Duodenal mucosa (tissue), 2 donors: ENCODE data around the gene RSBN1L.

Source experiments
- H3K27ac ChIP-seq: one replicate; pipeline ENCODE4 v1.7.0; 2013; ENCODE audit warnings: low read depth, low read length
- H3K27me3 ChIP-seq, 2 donors: one replicate each; pipeline ENCODE4 v1.7.0; 2013; ENCODE audit warnings: low read length in 2 of 2, control low read depth in 1 of 2; ENCODE audit not compliant: insufficient read depth in 2 of 2, control insufficient read depth in 1 of 2
- H3K36me3 ChIP-seq, 2 donors: one replicate each; pipeline ENCODE4 v1.7.0; 2013; ENCODE audit warnings: low read length in 2 of 2, control low read depth in 1 of 2; ENCODE audit not compliant: insufficient read depth in 2 of 2, control insufficient read depth in 1 of 2
- H3K4me1 ChIP-seq, 2 donors: one replicate each; pipeline ENCODE4 v1.7.0; 2013; ENCODE audit warnings: low read length in 2 of 2, control low read depth in 1 of 2; ENCODE audit not compliant: insufficient read depth in 2 of 2, control insufficient read depth in 1 of 2
- H3K4me3 ChIP-seq, 2 donors: one replicate each; pipeline ENCODE4 v1.7.0; 2013; ENCODE audit warnings: low read length in 2 of 2, low read depth in 1 of 2
- H3K9ac ChIP-seq, 2 donors: one replicate each; pipeline ENCODE4 v1.7.0; 2013; ENCODE audit warnings: low read length in 2 of 2, low read depth in 1 of 2
- H3K9me3 ChIP-seq, 2 donors: one replicate each; pipeline ENCODE4 v1.7.0; 2013; ENCODE audit warnings: low read length in 2 of 2, control low read depth in 1 of 2; ENCODE audit not compliant: control insufficient read depth in 1 of 2

The RSBN1L gene

DNA sequence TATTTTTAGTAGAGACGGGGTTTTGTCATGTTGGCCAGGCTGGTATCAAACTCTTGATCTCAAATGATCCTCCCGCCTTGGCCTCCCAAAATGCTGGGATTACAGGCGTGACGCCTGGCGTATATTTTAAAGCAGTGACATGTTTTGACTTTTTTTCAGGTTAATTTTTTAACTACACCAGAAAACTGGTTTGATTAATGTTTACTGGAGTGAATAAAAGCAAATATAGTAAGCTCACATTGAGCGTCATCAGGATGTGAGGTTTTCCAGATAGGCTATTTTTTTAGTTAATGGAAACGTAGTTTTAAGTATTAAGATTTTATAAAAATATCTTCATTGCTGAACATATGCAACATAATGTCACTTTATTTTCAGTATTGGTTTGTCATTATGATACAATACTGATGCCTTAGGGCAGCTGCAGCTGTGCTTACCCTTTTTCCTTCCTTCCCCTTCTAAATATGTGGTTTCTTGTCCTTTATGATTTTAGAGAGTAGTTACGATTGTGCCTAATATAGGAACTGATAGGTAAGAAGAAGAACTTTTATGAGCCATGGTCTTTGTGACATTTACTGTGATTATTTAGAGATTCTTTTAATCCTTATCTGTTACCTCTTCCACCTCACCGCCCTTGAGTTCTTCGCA lies 64.7 kb downstream of the RSBN1L start:
- no peaks in the 10 kb centered on the region for H3K27me3 ChIP-seq
- peaks cover 0 to 3% of the 10 kb centered on the region in 2 donors for H3K36me3 ChIP-seq
- peaks cover 0 to 15% of the 10 kb centered on the region in 2 donors for H3K4me1 ChIP-seq
- no peak overlapping the region for H3K27ac ChIP-seq
- H3K9me3 ChIP-seq: no peaks in the 10 kb centered on the region
- H3K9ac ChIP-seq: no peak overlapping the region
- H3K4me3 ChIP-seq: no peak overlapping the region

DNA sequence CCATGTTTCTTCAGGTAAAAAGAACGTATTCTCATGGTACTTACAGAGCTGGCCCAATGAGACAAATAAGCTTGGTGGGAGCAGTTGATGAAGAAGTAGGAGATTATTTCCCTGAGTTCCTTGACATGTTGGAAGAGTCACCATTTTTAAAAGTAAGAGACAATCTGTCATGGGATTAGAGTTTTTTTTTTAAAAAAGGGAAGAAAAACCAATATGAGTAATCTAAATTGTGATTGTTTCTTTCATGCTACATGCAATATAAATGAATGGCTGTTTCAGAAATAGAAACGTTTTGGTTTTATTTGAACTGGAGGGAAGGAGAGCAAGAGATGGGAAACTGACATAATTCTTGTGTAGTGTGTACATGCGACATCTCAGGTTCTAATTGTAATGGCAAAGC lies 69.2 kb downstream of the RSBN1L start:
- Histone ChIP-seq H3K9ac (no peak overlapping the region), H3K36me3 (peaks cover 4 to 10% of the 10 kb centered on the region in 2 donors), H3K27ac (no peak overlapping the region), H3K4me3 (no peak overlapping the region), H3K27me3 (no peaks in the 10 kb centered on the region), H3K9me3 (no peaks in the 10 kb centered on the region), H3K4me1 (peaks cover 0 to 18% of the 10 kb centered on the region in 2 donors)

DNA sequence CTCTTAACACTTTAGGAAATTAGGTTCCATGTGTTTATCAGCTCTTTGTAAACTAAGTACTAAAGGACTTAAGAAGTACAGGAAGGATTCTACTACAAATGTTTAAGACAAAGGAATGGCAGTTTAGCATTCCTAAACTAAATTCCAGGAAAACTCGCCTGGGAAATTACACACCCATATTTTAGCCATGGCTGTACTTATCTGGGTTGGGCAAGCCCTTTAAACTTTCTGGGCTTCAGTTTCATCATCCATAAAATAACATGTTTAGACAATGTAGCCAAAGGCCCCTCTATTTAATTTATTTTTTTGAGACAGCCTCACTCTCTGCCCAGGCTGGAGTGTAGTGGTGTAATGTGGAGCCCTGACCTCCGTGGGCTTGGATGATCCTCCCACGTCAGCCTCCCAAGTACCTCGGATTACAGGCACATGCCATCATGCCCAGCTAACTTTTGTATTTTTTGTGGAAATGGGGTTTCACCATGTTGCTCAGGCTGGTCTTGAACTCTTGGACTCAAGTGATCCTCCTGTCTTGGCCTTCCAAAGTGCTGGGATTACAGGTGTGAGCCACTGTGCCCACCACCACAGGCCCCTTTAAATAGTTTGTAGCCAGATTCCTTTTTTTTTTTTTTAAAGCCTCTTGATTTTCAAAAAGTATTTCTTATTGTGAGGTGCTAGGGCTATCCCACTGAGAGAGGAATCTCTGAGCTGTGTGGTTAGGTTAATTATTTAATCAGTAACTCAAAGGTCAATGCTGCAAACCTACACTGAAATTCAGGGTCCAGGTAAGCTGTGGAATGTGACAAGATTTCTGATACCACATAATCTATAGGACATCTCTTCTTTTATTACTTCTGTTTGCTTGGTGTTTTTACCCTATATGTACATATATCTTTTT lies 69.9 kb downstream of the RSBN1L start:
- Histone ChIP-seq H3K9ac (no peak overlapping the region), H3K9me3 (no peaks in the 10 kb centered on the region), H3K27me3 (no peaks in the 10 kb centered on the region), H3K27ac (no peak overlapping the region), H3K36me3 (peaks cover 4 to 10% of the 10 kb centered on the region in 2 donors), H3K4me3 (no peak overlapping the region), H3K4me1 (peaks cover 0 to 18% of the 10 kb centered on the region in 2 donors)

DNA sequence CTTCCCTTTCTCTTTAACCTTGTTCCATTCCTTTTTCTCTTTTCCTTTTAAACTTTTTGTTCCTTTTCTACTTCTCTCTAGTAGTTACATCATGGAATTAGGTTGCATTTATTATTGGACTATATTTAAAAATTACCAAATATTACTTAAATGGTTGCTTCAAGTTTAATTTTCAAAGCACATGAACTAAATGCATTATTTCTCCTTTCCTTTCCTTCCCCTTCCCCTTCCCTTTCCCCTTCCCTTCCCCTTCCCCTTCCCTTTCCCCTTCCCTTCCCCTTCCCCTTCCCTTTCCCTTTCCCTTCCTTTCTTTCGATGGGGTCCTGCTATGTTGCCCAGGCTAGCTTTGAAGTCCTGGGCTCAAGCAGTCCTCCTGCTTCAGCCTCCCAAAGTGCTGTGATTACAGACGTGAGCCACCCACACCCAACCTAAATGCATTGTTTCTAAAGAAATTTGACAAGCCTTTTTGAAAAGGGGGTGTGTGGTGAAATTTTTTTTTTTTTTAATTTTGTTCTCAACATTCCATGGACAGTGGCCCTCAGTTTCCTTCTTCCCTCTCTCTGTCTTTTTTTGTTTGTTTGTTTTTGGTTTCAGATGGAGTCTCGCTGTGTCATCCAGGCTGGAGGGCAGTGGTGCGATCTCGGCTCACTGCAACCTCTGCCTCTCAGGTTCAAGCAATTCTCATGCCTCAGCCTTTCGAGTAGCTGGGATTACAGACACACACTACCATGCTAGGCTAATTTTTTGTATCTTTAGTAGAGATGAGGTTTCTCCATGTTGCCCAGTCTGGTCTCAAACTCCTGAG lies 70.7 kb downstream of the RSBN1L start:
- H3K9ac ChIP-seq: no peak overlapping the region
- no peak overlapping the region for H3K4me3 ChIP-seq
- H3K9me3 ChIP-seq: no peaks in the 10 kb centered on the region
- no peaks in the 10 kb centered on the region for H3K27me3 ChIP-seq
- H3K4me1 ChIP-seq: peaks cover 0 to 18% of the 10 kb centered on the region in 2 donors
- H3K27ac ChIP-seq: no peak overlapping the region
- peaks cover 4 to 10% of the 10 kb centered on the region in 2 donors for H3K36me3 ChIP-seq

DNA sequence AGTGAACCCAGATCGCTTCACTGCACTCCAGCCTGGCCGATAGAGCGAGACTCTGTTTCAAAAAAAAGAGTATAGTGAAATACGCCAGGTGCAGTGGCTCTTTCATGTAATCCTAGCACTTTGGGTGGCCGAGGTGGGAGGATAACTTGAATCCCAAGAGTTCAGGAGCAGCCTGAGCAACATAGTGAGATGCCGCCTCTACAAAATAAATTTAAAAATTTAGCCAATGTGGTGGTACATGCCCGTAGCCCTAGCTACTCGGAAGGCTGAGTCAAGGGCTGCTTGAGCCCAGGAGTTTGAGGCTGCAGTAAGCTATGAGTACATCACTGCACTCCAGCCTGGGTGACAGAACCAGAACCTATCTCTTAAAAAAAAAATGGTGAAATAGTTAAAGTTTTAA lies 74.1 kb downstream of the RSBN1L start:
- no peak overlapping the region for H3K9ac ChIP-seq
- H3K4me1 ChIP-seq: peaks cover 0 to 14% of the 10 kb centered on the region in 2 donors
- H3K4me3 ChIP-seq: no peak overlapping the region
- no peak overlapping the region for H3K27ac ChIP-seq
- no peaks in the 10 kb centered on the region for H3K9me3 ChIP-seq
- no peaks in the 10 kb centered on the region for H3K27me3 ChIP-seq
- H3K36me3 ChIP-seq: peaks cover 4 to 24% of the 10 kb centered on the region in 2 donors

DNA sequence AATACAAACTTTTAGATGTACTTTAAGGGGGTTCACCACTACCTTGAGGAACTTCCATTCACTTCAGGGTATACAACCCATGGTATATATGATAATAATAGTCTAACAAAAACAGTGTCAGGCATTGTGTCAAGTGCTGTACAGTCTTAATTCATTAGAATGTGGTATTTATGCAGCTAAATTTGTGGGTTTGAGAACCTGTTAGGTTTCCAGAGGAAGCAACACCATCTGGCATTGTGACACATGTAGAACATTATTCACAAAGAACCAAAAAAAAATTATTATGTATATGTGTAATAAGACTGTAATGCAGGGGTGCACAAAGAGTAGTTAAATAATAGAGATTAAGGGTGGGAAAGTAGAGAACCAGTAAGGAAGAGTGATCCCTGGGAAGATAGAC lies 75.6 kb downstream of the RSBN1L start:
- H3K36me3 ChIP-seq: peaks cover 10 to 35% of the 10 kb centered on the region in 2 donors
- H3K27me3 ChIP-seq: no peaks in the 10 kb centered on the region
- H3K27ac ChIP-seq: no peak overlapping the region
- H3K9me3 ChIP-seq: peaks cover 0 to 6% of the 10 kb centered on the region in 2 donors
- peaks cover 0 to 3% of the 10 kb centered on the region in 2 donors for H3K4me1 ChIP-seq
- H3K9ac ChIP-seq: no peak overlapping the region
- no peak overlapping the region for H3K4me3 ChIP-seq

DNA sequence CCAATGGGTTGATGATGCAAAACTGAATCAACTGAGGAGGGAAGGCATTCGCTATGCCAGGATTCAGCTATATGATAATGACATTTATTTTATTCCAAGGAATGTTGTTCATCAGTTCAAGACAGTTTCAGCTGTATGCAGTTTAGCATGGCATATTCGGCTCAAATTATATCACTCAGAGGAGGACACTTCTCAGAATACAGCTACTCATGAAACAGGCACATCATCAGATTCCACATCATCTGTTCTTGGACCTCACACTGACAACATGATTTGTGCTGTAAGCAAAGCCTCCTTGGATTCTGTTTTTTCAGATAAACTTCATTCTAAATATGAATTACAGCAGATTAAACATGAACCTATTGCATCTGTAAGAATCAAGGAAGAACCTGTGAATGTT lies 82.3 kb downstream of the RSBN1L start:
- Histone ChIP-seq H3K4me1 (peaks cover 6 to 7% of the 10 kb centered on the region in 2 donors), H3K27ac (no peak overlapping the region), H3K27me3 (no peaks in the 10 kb centered on the region), H3K36me3 (peaks cover 12 to 34% of the 10 kb centered on the region in 2 donors), H3K4me3 (no peak overlapping the region), H3K9ac (no peak overlapping the region), H3K9me3 (peaks cover 0 to 6% of the 10 kb centered on the region in 2 donors)

DNA sequence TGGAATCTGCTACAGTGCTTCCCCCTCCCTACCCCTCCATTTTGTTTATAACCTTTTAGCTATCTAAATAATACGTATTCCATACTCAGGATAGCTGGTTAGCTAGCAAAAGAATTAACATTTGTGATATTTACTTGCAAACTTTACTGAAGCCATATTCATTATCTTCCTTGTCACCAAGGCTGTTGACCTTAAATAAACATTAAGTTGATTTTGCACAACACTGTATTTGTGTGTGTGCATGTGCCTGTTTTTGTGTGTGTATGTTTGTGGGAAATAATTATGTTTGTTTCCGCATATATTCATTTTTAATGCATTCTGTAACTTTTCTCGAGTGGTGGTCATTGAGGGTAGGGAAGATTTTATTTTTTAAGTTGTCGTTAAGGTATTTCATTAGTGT lies 86.1 kb downstream of the RSBN1L start:
- H3K9ac ChIP-seq: no peak overlapping the region
- no peaks in the 10 kb centered on the region for H3K27me3 ChIP-seq
- H3K27ac ChIP-seq: no peak overlapping the region
- no peak overlapping the region for H3K4me3 ChIP-seq
- no peaks in the 10 kb centered on the region for H3K9me3 ChIP-seq
- H3K4me1 ChIP-seq: peaks cover 8 to 9% of the 10 kb centered on the region in 2 donors
- peaks cover 7 to 15% of the 10 kb centered on the region in 2 donors for H3K36me3 ChIP-seq

DNA sequence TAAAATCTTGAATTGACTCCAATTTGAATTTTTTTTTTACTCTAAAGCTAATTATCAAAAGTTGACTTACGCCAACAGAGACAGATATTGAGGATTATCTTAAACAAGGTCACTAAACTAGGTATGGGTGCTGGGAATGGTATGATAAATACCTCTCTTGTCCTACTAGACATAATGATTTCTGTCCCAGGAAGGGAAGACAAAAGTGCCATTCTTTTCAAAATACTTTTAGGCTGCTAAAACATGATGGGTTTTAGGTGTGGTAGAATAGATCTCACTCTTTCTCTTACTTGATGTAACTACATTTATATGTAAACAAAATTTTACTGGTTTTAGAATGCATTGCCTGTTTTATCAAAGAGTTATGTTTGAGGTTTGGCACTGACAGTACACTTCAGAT lies 86.9 kb downstream of the RSBN1L start:
- Histone ChIP-seq H3K9ac (no peak overlapping the region), H3K27me3 (no peaks in the 10 kb centered on the region), H3K9me3 (no peaks in the 10 kb centered on the region), H3K27ac (no peak overlapping the region), H3K4me1 (peaks cover 8 to 9% of the 10 kb centered on the region in 2 donors), H3K36me3 (peaks cover 7 to 15% of the 10 kb centered on the region in 2 donors), H3K4me3 (no peak overlapping the region)
